CD4-positive, alpha-beta T cell treated with Interleukin-4 for 4 hours (primary cell): ENCODE data around the gene NTSR1.

Experiments used
- DNase-seq: peaks from one replicate; pipeline ENCODE4 v3.0.0-alpha.2; 2020

NTSR1 gene

DNA sequence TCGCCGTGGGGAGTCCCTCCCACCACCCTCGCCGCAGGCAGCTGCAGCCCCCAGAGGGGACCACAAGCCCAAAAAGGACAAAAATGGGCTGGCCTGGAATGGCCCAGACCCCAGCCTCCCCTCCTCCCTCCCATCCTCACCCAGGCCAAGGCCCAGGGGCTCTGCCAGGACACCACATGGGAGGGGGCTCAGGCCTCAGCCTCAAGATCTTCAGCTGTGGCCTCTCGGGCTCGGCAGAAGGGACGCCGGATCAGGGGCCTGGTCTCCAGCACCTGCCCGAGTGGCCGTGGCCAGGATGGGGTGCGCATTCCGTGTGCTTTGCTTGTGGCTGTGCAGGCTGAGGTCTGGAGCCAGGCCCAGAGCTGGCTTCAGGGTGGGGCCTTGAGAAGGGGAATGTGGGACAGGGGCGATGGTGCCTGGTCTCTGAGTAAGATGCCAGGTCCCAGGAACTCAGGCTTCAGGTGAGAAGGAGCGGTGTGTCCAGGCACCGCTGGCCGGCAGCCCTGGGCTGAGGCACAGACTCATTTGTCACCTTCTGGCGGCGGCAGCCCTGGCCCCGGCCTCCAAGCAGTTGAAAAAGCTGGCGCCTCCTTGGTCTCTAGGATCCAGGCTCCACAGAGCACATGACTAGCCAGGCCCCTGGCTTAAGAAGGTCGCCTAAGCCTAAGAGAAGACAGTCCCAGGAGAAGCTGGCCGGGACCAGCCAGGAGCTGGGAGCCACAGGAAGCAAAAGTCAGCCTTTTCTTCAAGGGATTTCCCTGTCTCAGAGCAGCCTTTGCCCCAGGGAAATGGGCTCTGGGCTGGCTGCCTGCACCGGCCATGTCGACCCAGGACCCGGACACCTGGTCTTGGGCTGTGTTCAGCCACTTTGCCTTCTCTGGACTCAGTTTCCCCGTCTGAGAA, 52.5 kb downstream of the NTSR1 start:
- DNase-seq: no peak

DNA sequence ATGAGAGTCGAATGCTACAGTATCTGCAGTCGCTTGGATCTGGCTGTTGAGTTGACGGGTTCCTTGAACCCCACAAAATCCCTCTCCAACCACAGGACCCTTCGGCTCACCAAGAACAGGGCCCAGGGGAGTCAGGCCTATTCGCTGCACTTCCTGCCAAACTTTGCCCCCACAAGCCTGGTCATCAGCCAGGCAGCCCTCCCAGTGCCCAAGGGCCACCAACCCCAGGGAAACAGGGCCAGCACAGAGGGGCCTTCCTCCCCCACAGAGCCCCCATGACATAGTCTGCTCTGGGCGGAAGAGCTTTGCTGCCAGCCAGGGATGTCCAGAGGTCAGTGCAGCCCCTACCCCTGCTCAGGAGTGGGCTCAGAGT, 53.1 kb downstream of the NTSR1 start:
- no peak for DNase-seq

DNA sequence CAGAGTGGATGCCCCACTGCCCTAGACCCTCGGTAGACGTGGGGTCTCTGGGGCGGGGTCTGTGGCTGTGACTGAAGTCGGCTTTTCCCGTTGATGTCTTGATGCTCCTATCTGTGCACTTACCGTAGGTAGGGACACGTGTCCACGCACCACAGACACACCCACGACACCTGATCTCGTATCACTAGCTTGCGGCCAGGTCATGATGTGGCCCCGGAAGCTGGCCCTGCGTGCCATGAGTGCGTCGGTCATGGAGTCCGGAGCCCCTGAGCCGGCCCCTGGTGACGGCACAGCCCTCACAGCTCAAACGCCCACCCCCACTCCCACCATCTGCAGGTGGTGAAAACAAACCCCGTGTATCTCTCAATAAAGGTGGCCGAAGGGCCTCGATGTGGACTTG, 53.7 kb downstream of the NTSR1 start:
- no peak for DNase-seq

DNA sequence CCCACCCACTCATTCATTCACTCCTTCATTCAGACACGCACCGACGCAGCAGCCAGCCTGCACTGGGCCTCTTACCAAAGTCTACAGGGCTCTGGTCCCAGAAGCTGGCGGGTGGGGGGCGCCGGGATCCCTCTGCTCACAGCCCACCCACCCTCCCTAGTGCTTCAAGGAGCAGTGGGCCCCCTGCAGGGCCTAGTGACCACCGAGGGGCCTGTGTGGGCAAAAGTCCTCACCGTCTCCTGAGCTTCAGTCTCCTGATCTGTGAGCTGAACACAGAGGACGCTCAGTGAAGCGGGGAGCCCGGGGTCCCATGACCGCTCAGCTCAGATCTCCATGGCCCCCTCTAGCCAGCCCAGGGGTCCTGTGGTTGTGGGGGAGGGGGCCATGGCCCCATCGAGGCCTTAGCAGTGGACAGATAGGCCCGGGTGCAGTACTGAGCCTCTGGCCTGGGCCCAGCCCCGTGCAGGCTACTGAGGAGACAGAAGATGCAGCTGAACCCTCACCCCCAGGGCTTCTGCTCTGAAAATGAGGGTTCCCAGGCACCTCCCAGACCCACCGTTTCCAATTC, 54.2 kb downstream of the NTSR1 start:
- DNase-seq: no peak

DNA sequence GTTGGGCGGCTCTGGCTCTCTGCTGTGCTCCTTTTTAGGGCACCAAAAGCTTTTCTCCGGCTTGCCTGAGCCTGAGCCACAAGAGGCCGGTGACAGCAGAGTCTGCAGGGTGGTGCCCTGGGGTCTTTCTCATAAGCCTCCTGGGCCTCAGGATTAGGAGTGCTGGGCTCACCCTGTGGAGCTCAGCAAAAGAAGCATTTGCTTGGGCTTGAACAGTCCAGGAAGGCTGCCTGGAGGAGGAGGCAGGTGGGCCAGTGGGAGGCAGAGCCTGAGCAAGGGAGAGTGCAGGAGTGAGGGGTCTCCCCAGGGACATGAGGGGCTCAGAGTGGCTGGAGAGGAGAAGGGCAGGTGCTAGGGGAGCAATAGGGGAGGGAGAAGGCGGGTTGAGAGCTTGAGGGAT, 54.8 kb downstream of the NTSR1 start:
- no peak for DNase-seq

DNA sequence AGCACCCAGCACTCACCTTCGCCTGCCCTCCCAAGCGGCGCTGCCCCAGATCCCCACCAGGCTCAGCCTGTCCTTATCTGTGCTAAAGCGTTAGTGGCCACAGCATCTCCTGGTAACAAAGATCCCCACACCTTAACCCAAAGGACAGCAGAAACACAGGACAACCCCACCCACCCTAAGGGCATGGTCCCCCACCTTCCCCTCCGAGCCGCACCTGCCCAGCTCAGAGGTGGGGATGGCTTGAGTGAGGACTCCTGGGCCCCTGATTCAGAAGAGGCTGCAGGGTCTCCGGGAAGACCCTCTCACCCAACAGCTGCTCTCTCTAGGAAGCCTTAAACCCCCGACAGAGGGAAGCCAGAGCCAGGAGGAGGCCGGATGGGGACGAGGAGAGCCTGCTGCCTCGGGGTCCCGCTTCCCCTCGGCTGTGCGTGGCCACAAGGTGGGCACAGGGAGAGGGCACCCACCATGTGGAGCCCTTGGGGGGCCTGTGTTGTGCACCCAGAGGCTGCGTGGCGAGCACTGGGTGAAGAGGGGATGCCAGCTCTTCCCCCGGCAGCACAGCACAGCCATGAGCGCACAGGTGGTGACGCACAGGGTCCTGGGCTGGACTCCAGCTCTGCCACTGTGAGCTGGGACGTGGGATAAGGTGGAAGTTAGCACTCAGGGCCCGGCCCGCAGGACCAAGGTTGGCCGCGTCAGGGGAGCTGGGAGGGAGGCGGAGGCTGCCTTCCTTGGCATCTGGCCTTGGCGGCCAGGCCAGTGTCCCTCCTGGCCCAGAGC, 55.7 kb downstream of the NTSR1 start:
- no peak for DNase-seq

DNA sequence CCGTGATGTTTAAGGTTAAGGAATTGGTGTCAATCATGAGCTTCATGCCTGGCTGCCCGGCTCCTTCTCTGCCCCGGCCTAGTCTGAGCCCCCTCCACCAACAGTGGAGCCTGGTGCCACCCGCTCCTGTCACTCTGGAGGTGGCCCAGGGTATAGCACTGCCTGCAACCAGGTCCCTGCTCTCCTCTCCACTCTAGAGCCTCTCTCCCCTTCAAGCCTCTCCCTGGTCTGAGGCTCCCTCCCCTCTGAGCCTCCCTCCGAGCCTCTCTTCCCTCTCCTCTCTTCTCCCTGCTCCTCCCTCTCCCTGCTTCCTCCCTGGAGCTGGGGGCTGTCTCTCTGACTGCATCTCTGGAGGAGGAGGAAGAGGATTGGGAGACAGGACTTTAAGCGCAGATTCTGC, 56.4 kb downstream of the NTSR1 start:
- DNase-seq: no peak

DNA sequence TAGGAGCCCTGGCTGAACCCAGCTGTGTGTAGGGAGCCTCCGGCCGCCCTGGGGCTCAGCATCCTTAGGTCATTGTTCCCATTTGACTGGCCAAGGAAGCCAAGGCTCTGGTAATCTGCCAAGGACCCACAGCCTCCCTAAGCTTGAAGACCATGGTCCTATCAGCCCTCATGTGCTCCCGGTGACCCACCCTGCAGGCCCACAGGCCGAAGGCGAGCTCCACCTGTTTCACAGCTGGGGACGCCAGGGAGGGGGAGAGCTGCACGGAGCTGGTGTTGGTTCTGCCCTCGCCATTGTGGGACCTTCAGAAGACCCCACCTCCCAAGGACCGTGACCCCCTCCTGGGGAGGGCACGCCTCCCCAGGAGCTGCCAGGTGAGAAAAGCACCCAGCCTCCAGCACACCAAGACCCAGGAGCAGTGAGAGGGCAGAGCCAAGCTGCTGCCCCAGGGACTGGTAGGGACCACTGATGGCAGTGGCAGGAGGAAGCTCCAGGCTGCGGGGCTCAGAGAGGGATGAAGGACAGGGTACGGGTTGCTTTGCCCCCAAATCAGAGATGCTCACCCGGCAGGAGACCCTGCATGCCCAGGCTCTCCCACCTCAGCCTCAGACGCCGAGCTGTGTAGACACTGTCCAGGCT, 56.9 kb downstream of the NTSR1 start:
- DNase-seq: no peak

DNA sequence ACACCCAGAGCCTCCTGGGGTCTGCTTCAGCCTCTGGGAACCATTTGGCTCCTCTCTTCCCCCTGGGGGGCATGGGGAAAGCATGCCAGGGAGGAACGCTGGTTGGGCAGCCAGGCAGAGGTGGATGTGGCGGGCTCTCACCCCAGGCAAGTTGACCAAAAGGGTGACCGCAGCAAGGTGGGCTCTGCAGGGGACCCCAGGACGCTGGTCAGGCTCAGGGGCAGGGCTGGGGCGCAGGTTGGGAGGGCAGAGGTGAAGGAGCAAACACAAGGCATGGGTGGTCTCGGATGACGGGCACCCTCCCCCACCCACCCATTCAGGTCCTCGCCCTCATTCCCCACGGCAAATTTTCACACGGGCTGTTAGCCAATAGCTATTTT, 57.4 kb downstream of the NTSR1 start:
- DNase-seq: no peak

DNA sequence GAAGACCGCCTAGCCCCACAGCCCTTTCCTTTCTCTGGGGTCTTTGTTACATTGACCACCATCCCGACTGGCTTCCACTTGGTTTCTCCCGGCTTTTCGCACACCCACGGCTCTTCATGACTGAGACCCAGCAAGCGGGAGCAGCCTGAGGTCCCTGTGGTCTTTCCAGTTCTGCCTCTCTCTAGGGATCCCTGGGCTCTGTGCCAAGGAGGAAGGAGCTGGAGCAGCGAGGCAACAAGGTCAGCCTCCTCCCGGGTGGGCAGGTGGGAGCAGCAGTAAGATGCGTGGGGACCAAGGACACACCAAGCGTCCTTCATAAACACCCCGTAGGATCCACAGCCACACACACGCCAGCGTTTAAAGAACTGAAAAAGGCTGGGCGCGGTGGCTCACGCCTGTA, 58.1 kb downstream of the NTSR1 start:
- no peak for DNase-seq

DNA sequence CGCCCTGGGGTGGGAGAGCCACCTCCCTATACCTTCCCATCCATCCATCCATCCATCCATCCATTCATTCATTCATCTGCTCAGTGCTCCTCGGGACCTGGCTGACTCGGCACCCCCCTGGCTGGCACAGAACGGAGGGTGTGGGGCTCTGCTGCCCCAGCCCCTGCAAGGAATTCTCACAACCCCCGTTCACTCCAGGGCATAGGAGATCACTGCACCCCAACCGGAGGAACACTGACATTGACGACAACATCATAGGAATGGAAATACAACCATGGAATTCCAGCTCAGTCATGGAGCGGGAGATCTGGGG, 59.6 kb downstream of the NTSR1 start:
- no peak for DNase-seq

DNA sequence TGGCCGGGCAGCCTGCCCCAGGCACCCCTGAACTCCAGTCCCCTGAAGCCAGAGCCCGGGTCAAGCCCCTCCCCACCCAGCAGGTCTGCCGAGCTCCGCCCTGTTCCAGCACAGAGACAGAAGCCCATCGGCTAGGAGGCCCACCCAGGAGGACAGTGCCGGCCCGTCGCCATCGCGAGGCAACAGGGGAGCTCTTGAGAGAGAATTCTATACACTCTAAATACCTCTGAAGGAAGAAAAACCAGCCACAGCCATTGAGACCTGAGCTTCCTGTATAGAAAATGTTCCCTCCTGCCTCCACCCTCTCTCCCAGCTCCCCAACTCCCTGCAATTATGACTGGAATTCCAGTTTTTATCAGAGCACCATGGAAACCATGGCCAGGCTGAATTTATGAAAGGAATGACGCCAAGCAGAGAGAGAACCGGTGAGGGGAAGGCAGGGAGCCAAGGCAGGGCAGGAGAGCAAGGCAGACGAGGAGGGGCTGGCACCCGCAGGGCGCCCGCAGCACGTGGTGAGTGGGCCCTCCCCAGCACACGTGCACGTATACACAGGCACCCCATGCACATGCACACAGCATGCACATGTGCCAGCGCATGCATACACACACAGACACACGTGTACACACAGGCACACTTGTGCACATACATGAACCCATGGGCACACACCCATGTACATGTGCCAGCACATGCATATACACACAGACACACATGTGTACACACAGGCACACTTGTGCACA, 60.1 kb downstream of the NTSR1 start:
- DNase-seq: no peak

DNA sequence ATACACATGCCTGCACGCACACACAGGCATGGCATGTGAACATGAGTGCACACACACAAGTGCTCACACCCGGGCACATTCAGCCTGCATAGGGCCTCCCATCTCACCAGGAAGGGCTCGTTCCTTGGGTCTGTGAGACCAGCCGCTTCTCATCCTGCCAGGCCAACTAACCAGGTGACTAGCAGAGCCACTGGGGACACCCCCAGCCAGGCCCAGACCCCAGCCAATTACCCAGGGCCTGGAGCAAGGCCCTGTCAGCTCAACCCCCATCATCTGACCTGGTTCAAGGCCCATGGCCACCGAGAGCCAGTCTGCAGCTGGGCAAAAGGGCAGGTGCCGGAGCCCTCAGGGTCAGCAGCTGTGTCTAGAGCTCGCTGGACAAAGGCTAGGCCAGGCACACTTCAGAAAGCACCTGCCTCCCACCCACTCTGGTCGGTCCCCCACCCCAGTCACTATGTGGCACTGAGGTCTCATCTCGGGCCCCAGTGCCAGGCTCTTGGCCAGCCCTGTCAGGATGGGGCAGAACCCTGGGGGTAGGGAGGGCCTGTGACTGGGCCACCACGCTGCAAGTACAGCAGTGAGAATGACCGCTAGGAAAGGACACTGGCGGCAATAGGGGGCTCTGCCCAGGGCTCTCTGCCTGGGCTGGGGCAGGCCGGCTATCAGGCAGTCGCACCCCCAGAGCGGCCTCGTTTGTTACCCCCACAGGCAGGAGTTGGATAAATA, 60.9 kb downstream of the NTSR1 start:
- no peak for DNase-seq

DNA sequence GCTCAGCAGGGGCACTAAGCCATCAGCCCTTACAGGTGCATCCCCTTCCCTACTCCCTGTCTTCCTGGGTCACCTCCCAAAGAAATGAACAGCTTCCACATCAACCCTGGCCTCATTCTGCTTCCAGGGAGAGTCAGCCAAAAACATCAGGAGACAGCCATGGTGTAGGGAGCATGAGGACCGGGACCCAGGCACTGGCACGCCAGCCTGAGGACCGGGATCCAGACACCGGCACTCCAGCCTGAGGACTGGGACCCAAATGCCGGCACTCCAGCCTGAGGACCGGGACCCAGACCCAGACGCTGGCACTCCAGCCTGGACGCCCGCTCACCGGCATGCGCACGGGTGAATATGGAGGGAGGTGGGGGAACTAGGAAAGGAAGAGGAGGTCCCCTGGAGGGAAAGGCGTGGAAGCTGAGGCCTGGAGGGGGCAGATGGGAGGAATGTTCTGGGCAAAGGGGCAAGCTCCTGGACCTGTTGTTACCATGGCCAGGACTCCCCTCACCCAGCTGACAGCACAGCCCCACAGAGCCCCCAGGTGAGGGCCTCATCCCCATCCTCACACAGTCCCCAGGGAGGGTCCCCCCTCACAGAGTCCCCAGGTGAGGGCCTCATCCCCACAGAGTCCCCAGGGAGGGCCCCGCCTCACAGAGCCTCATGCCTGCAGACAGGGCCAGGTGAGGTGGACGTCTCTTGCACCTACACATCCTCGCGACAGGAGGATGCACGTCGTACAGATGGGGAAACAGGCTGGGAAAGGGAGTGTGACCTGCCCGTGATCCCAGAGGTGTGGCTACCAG, 61.7 kb downstream of the NTSR1 start:
- no peak for DNase-seq

DNA sequence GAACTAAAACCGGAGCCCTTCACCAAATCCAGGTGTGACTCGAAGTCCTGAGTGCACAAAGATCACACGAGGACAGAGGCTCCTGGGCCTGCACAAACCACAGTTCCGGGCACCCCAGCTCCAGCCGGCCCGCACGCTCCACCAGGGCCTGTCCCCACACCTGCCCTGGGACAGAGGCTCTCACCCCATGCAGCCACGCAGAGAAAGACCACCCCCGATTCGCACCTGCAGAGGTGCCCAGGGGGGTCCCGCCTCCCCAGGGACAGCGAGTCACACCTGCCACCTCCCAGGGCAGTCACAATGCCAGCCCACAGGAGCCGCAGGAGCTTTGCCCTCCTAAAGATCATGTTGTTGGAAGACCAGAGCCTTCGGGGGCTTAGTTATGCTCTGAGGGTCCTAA, 62.3 kb downstream of the NTSR1 start:
- DNase-seq: no peak

DNA sequence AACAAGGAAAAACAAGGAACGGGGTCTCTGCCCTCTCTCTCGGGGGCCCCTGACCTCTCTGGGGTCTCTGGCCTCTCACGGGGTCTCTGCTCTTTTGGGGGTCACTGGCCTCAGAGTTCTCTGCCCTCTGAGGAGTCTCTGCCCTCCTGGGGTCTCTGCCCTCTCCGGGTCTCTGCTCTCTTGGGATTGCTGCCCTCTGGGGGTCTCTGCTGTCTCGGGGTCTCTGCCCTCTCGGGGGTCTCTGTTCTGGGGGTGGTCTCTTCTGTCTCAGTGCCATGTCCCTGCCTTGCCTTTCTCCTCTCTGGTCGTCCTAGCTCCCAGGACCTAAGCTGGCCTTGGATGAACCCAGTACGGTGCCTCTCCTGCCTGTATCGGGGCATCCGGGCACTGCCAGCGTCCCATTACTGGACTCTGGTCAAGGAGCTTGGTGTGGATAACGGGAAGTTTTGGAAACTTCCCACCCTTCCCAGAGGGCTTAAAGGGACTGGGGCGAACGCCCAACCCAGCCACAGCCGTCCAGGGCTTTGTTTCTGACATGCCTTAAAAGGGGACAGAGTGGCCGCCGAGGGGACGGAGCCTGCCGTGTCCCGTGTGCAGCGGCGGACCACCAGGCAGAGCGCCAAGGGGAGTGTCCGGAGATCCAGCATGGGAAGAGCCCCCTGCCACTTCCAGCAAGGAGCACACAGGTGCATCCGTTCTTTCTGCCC, 62.9 kb downstream of the NTSR1 start:
- DNase-seq: no peak

DNA sequence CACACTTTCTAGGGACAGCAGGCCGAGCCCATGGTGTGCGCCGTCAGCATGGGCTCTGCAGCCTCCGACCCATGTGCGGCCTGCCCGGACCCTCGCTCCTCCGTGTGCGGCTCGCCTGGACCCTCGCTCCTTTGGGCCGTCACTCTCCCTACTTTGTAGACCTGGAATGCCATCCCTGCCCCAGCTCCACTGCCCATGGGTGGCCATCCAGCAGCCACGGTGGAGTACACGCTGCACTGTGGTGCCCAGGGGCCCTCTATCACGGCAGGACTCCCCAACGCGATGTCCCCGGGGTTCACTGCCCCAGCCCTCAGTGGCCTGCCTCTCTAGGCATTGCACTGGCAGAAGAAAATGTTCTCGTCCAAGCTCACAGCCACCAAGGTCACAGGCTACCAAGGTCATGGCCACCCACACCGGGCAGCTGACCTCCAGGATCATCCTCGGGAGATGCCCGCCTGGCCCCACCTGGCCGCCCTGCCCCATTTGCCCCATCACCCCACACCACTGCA, 63.5 kb downstream of the NTSR1 start:
- no peak for DNase-seq

DNA sequence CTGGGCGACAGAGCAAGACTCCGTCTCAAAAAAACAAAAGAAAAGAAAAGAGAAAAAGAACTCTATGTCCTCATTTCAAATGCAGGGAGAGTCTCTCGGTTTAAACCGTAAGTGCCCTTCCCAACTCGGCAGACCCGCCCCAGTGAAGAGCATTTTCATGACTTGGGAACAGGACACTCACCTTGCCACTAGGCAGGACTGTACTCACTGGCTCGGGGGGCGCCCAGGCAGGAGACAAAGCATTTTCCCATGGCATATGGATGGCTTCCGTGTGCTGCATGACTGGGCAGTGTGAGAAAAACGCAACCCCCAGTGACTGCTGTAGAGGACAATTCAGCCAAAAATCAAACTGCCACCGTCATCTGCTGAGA, 64.0 kb downstream of the NTSR1 start:
- DNase-seq: no peak

DNA sequence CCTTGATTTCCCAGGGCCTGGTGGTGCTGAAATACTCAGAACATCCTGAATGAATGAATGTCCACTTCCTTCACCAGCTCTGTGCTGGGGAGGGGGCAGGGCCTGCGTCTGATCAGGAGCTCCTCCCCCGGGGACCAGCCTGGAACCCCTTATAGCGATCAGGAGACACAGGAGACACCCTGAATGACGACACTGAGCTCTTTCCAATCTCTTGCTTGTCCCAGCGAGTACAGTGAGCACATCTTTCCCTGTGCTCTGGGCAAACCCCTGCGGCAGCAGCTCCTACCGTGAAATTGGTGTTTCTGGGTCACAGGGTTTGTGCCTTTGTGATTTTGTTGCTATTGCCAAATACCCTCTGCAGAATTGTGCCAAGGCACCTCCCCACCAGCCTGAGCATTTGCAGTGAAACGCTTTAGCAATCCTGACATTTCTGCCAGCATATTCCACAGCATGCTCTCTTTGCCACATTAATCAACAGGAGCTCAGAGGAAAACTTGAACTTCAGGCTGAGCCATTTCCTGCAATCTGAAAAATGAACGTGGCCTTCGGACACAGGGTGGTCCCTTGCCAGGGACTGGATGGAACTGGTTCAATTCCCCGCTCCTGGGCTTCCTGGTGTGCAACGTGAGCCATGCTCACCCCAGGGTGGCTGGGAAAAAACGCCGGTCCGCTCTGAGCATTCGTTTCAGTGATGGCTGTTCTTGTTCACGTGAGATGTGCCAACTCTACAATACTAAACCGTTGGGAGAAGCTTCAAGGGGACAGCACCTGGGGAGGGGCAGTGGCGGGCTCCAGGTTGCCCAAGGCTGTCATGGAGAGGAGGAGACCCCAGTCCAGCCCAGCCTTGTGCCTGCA, 64.6 kb downstream of the NTSR1 start:
- DNase-seq: no peak
